Measurements from ENCODE around the gene BTBD9. TPM values are rescaled to one million over a fixed set of nuclear protein-coding genes. Genes with fewer than 3 reads are reported as not detected.

BTBD9 gene
- total and polyA plus RNA-seq, 10 donors: 1.2 to 43.1 (median 27.8) TPM

- TF ChIP-seq POLR2A (IDR thresholded peaks at IDR 0.05): no peak
- Histone ChIP-seq H3K27me3 (replicated peaks in 1 of 7) (no peaks in the 10 kb centered on the region), H3K36me3 (no peaks in the 10 kb centered on the region), H3K4me3 (no peak overlapping the region), H3K4me1 (peaks cover 0 to 8% (median 0%) of the 10 kb centered on the region in 6 donors), H3K9me3 (no peaks in the 10 kb centered on the region), H3K27ac (no peak overlapping the region)
- 86 to 94% (median 92%) methylated on average over 6 of the region's 6 CpGs for WGBS, 5 donors
- no peak for DNase-seq
- intact Hi-C loops (cut with DNase I; ENCODE audit: low total_unique reads): no loop called here
Measured at GRCh38 chr6:38503960-38504682, 135.6 kb downstream of the BTBD9 start.

GRCh38 chr6:38503032-38503773 is 136.5 kb downstream of the BTBD9 start:
- WGBS, 5 donors: 89 to 98% (median 94%) methylated on average over 5 of the region's 5 CpGs
- H3K36me3 ChIP-seq: no peaks in the 10 kb centered on the region
- intact Hi-C loops (cut with DNase I; ENCODE audit: low total_unique reads): no loop called here
- no peak overlapping the region for H3K4me3 ChIP-seq
- no peak for TF ChIP-seq POLR2AphosphoS5 (IDR thresholded peaks at IDR 0.05)
- TF ChIP-seq POLR2A (IDR thresholded peaks at IDR 0.05): no peak
- no peak for TF ChIP-seq CTCF (IDR thresholded peaks at IDR 0.05 in 8 of 11, conservative IDR thresholded peaks at IDR 0.05 in 3 of 11)
- peaks cover 0 to under 1% (median 0%) of the 10 kb centered on the region in 6 donors for H3K4me1 ChIP-seq
- no peak overlapping the region for H3K27ac ChIP-seq
- H3K9me3 ChIP-seq: no peaks in the 10 kb centered on the region
- DNase-seq: no peak
- H3K27me3 ChIP-seq (replicated peaks in 1 of 7): no peaks in the 10 kb centered on the region

DNA sequence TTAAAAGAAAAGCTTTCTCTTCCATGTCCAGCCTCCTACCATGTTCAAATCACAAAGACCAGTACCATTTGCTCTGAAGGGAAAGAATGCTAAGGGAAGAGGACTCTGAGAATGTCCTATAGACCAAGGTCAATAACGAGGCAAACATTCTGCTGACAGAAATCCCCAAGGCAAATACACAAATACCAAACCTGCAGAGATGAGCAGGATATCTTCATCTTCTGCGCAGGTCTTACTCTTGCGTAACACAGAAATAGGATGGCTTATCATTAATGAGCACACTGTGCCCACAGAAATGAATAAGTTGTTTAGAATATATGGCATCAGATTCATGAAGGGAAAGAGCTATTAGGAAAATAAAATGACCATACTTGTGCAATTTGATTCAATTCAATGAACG is 137.3 kb downstream of the BTBD9 start:
- Histone ChIP-seq H3K27me3 (replicated peaks in 1 of 7) (no peaks in the 10 kb centered on the region), H3K27ac (no peak overlapping the region), H3K4me1 (no peaks in the 10 kb centered on the region), H3K36me3 (no peaks in the 10 kb centered on the region), H3K4me3 (no peak overlapping the region), H3K9me3 (no peaks in the 10 kb centered on the region)
- intact Hi-C loops (cut with DNase I; ENCODE audit: low total_unique reads): no loop called here
- 87 to 95% (median 90%) methylated on average over 4 of the region's 4 CpGs for whole genome bisulfite sequencing, 5 donors
- no peak for TF ChIP-seq POLR2A (IDR thresholded peaks at IDR 0.05)
- TF ChIP-seq CTCF (IDR thresholded peaks at IDR 0.05 in 8 of 11, conservative IDR thresholded peaks at IDR 0.05 in 3 of 11): no peak
- no peak for DNase-seq

GRCh38 chr6:38501931-38502330 is 137.8 kb downstream of the BTBD9 start:
- no peak for DNase-seq
- H3K27me3 ChIP-seq (replicated peaks in 1 of 7): no peaks in the 10 kb centered on the region
- 29 to 95% (median 93%) methylated on average over 1 of the region's 1 CpG for WGBS, 5 donors
- H3K9me3 ChIP-seq: no peaks in the 10 kb centered on the region
- H3K36me3 ChIP-seq: no peaks in the 10 kb centered on the region
- no peak for TF ChIP-seq CTCF (IDR thresholded peaks at IDR 0.05 in 8 of 11, conservative IDR thresholded peaks at IDR 0.05 in 3 of 11)
- TF ChIP-seq POLR2AphosphoS5 (IDR thresholded peaks at IDR 0.05): no peak
- TF ChIP-seq POLR2A (IDR thresholded peaks at IDR 0.05): no peak
- no peak overlapping the region for H3K27ac ChIP-seq
- no peak overlapping the region for H3K4me3 ChIP-seq
- intact Hi-C loops (cut with DNase I; ENCODE audit: low total_unique reads): no loop called here
- H3K4me1 ChIP-seq: no peaks in the 10 kb centered on the region
